HG02642 (cell line): Measurements from ENCODE around the gene PPFIBP1.
A peak's percentile ranks its signal among the peaks of the same experiment; 100 is the strongest.

Experiments used
- ATAC-seq: cut with Tn5 transposase; IDR thresholded peaks from one replicate; pipeline ENCODE4 v1.9.1; 2021; ENCODE audit warnings: mild to moderate bottlenecking; ENCODE audit not compliant: unreplicated experiment, poor library complexity

PPFIBP1 gene

GRCh38 chr12:27511031-27511722 lies 12.8 kb upstream of the PPFIBP1 start:
- no peak for ATAC-seq

- ATAC-seq, result no peak
These were observed 12.3 kb upstream of the PPFIBP1 start for GRCh38 chr12:27511723-27512045.

- ATAC-seq, result no peak
These were observed 10.7 kb upstream of the PPFIBP1 start for GRCh38 chr12:27513155-27513824.

GRCh38 chr12:27515671-27516070 lies 8.3 kb upstream of the PPFIBP1 start:
- no peak for ATAC-seq

GRCh38 chr12:27516625-27517024 lies 7.4 kb upstream of the PPFIBP1 start:
- ATAC-seq, result no peak

- no peak for ATAC-seq
These were observed 6.5 kb upstream of the PPFIBP1 start for GRCh38 chr12:27517546-27517945.

GRCh38 chr12:27517961-27518665 lies 5.9 kb upstream of the PPFIBP1 start:
- ATAC-seq, result no peak

- ATAC-seq, result no peak
These were observed 2.9 kb upstream of the PPFIBP1 start for GRCh38 chr12:27521066-27521465.

GRCh38 chr12:27521981-27522380 lies 2.0 kb upstream of the PPFIBP1 start:
- ATAC-seq, result no peak

GRCh38 chr12:27523305-27523641 lies 733 bp upstream of the PPFIBP1 start:
- ATAC-seq, result peak; percentile 9

- no peak for ATAC-seq
These were observed 459 bp downstream of the PPFIBP1 start for GRCh38 chr12:27524494-27524835.

- no peak for ATAC-seq
These were observed 1.1 kb downstream of the PPFIBP1 start for GRCh38 chr12:27524839-27525753.

- ATAC-seq, result no peak
These were observed 3.5 kb downstream of the PPFIBP1 start for GRCh38 chr12:27527512-27527911.

GRCh38 chr12:27528788-27529187 lies 4.8 kb downstream of the PPFIBP1 start:
- no peak for ATAC-seq

GRCh38 chr12:27530157-27530922 lies 6.3 kb downstream of the PPFIBP1 start:
- ATAC-seq, result no peak

GRCh38 chr12:27531896-27532295 lies 7.9 kb downstream of the PPFIBP1 start:
- no peak for ATAC-seq

- ATAC-seq, result peak; percentile 53
These were observed 10.2 kb downstream of the PPFIBP1 start for GRCh38 chr12:27534060-27534764.

GRCh38 chr12:27534765-27535161 lies 10.8 kb downstream of the PPFIBP1 start:
- ATAC-seq, result peak; percentile 30

- peak; percentile 43 for ATAC-seq
These were observed 11.3 kb downstream of the PPFIBP1 start for GRCh38 chr12:27535318-27535717.
